GM12891 (cell line): Measurements from ENCODE around the gene THEMIS2.

ENCODE experiments used
- PAX5 ChIP-seq: IDR thresholded peaks from 2 replicates; pipeline ENCODE4 v1.6.1; 2011; ENCODE audit warnings: low read length, moderate library complexity, mild to moderate bottlenecking; ENCODE audit not compliant: insufficient read depth, severe bottlenecking
- POLR2A ChIP-seq: IDR thresholded peaks from 2 replicates; pipeline ENCODE4 v1.6.1; 2011; ENCODE audit warnings: low read depth, low read length, control low read depth
- POLR2AphosphoS5 ChIP-seq: IDR thresholded peaks from 2 replicates; pipeline ENCODE4 v1.6.1; 2011; ENCODE audit warnings: low read depth, low read length, control low read depth
- POU2F2 ChIP-seq: IDR thresholded peaks from 2 replicates; pipeline ENCODE4 v1.6.1; 2011; ENCODE audit warnings: low read depth, mild to moderate bottlenecking, control low read depth, low read length, moderate library complexity
- SPI1 ChIP-seq: IDR thresholded peaks from 2 replicates; pipeline ENCODE4 v1.6.1; 2011; ENCODE audit warnings: low read depth, low read length, control low read depth
- TAF1 ChIP-seq: IDR thresholded peaks from 2 replicates; pipeline ENCODE4 v1.6.1; 2011; ENCODE audit warnings: low read depth, low read length, control low read depth

GRCh38 chr1:27934818-27935549 lies 62.6 kb downstream of the THEMIS2 start, which contains the start of gene SMPDL3B:
- no peak for TF ChIP-seq POLR2A
- no peak for TF ChIP-seq PAX5
- TF ChIP-seq POLR2AphosphoS5 = no peak
- no peak for TF ChIP-seq TAF1
- TF ChIP-seq SPI1 = no peak
- no peak for TF ChIP-seq POU2F2
